ENCODE data around the gene SEMA3B.

GRCh38 chr3:50263478-50264382 is 5.2 kb upstream of the SEMA3B start:
- no peak for TF ChIP-seq IFI16 (CRISPR knock-in tag; IDR thresholded peaks at IDR 0.05)
- TF ChIP-seq ZSCAN29 (IDR thresholded peaks at IDR 0.05), result no peak
- TF ChIP-seq, protein P1, sequence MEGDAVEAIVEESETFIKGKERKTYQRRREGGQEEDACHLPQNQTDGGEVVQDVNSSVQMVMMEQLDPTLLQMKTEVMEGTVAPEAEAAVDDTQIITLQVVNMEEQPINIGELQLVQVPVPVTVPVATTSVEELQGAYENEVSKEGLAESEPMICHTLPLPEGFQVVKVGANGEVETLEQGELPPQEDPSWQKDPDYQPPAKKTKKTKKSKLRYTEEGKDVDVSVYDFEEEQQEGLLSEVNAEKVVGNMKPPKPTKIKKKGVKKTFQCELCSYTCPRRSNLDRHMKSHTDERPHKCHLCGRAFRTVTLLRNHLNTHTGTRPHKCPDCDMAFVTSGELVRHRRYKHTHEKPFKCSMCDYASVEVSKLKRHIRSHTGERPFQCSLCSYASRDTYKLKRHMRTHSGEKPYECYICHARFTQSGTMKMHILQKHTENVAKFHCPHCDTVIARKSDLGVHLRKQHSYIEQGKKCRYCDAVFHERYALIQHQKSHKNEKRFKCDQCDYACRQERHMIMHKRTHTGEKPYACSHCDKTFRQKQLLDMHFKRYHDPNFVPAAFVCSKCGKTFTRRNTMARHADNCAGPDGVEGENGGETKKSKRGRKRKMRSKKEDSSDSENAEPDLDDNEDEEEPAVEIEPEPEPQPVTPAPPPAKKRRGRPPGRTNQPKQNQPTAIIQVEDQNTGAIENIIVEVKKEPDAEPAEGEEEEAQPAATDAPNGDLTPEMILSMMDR (IDR thresholded peaks at IDR 0.05 in 2 of 3, conservative IDR thresholded peaks at IDR 0.05 in 1 of 3; ENCODE audit: insufficient read depth in 2 of 3, low read depth in 1 of 3, low read length in 3 of 3), result no peak
- no peak for TF ChIP-seq FOXK1 (CRISPR knock-in tag; IDR thresholded peaks at IDR 0.05; ENCODE audit: borderline replicate concordance)
- TF ChIP-seq ZBTB11 (CRISPR knock-in tag; IDR thresholded peaks at IDR 0.05), result no peak
- no peak for TF ChIP-seq ZNF282 (CRISPR knock-in tag; IDR thresholded peaks at IDR 0.05)
- no peak for TF ChIP-seq HDAC2 (IDR thresholded peaks at IDR 0.05)
- TF ChIP-seq POLR2A (conservative IDR thresholded peaks at IDR 0.05), result no peak
- no peak for TF ChIP-seq PCBP2 (IDR thresholded peaks at IDR 0.05; ENCODE audit: low read depth, low read length, poor library complexity, severe bottlenecking)
- TF ChIP-seq RB1 (IDR thresholded peaks at IDR 0.05; ENCODE audit: low read depth), result no peak
- TF ChIP-seq NFXL1 (CRISPR knock-in tag; IDR thresholded peaks at IDR 0.05), result no peak
- no peak for TF ChIP-seq ZNF146 (CRISPR knock-in tag; IDR thresholded peaks at IDR 0.05; ENCODE audit: unreplicated experiment)
